Activated naive CD8-positive, alpha-beta T cell treated with anti-CD3 and anti-CD28 coated beads, Interleukin-2, amount 10 ng/mL, durations not matched to agents 7 days and 5 days (primary cell): ENCODE results near the gene PLA2R1. TPM values are rescaled to one million over a fixed set of nuclear protein-coding genes. Genes with fewer than 3 reads are reported as not detected.

ENCODE experiments used
- ATAC-seq: fragments of 150-1000 bp; cut with Tn5 transposase; one replicate; pipeline ENCODE4 v1.10.0; 2021; ENCODE audit warnings: low read depth, moderate library complexity
- POLR2A ChIA-PET: fragments of 350-600 bp; sonication (Branson Sonifier 250); formaldehyde crosslinking; loops from one replicate; lab custom pipeline; 2021; ENCODE audit warnings: antibody characterized with exemption; lab: Charles Lee
- DNase-seq: peaks from one replicate; pipeline ENCODE4 v3.0.0; 2021
- H3K27ac Mint-ChIP-seq: one replicate; pipeline ENCODE4 v1.8.0; 2022; ENCODE audit warnings: mild to moderate bottlenecking, mixed read lengths
- H3K27me3 Mint-ChIP-seq: one replicate; pipeline ENCODE4 v1.8.0; 2022; ENCODE audit warnings: mild to moderate bottlenecking, moderate library complexity, mixed read lengths
- H3K36me3 Mint-ChIP-seq: one replicate; pipeline ENCODE4 v1.8.0; 2021; ENCODE audit warnings: mild to moderate bottlenecking, mixed read lengths
- H3K4me1 Mint-ChIP-seq: one replicate; pipeline ENCODE4 v1.8.0; 2021; ENCODE audit warnings: mixed read lengths
- H3K4me3 Mint-ChIP-seq: one replicate; pipeline ENCODE4 v1.8.0; 2022; ENCODE audit warnings: mild to moderate bottlenecking, moderate library complexity, mixed read lengths
- H3K9me3 Mint-ChIP-seq: one replicate; pipeline ENCODE4 v1.8.0; 2021; ENCODE audit warnings: mixed read lengths
- total RNA-seq, 2 experiments: library from RNA; stranded (reverse); gene quantifications; one replicate each; pipeline ENCODE4 v1.2.3, GENCODE V29; 2021

Gene PLA2R1
- total RNA-seq, 2 experiments from 2014 or later, result not detected

DNA sequence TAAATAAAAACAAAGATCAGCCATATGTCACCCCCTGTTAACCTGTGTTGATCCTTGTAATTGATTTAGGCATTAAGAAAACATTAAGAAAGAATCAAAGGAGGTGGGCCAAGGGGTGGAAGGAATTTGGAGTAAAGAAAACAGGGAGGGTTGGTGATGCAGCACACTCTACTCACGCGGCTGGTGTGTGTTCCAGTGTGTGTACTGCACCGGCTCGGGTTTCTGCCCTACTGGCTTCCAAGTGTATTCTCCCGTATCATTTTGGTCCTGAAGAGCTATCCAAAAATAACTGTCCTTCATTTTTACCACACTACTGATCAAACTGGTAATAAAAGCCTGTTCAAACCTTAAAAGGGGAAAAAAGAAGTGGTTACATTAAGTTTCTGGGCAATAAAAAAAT, 56.9 kb downstream of the PLA2R1 start:
- POLR2A ChIA-PET, result no interaction called here
- H3K9me3 Mint-ChIP-seq, result no peaks in the 10 kb centered on the region
- H3K27ac Mint-ChIP-seq, result no peak overlapping the region
- H3K4me3 Mint-ChIP-seq, result no peak overlapping the region
- no peaks in the 10 kb centered on the region for H3K36me3 Mint-ChIP-seq
- no peaks in the 10 kb centered on the region for H3K4me1 Mint-ChIP-seq
- H3K27me3 Mint-ChIP-seq, result peaks cover 10% of the 10 kb centered on the region
- no peak for ATAC-seq
- DNase-seq, result no peak

DNA sequence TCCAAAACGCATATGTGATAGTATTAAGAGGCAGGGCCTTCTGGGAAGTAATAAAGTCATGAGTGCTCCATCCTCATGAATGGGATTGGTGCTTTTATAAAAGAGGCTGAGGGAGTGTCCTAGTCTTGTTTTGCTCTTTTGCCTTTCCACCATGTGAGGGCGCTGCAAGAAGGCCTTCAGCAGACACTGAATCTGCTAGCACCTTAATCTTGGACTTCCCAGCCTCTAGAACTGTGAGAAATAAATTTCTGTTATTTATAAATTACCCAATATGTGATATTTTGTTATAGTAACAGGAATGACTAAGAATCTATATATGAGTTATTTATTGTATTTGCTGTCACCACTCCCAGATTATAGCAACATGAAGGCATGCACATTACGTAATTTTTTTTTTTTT, 63.5 kb downstream of the PLA2R1 start:
- no peak overlapping the region for H3K4me3 Mint-ChIP-seq
- ATAC-seq (no peak), DNase-seq (no peak)
- H3K4me1 Mint-ChIP-seq, result no peaks in the 10 kb centered on the region
- H3K36me3 Mint-ChIP-seq, result no peaks in the 10 kb centered on the region
- peaks cover 22% of the 10 kb centered on the region for H3K27me3 Mint-ChIP-seq
- H3K27ac Mint-ChIP-seq, result no peak overlapping the region
- H3K9me3 Mint-ChIP-seq, result no peaks in the 10 kb centered on the region
- POLR2A ChIA-PET, result no interaction called here

DNA sequence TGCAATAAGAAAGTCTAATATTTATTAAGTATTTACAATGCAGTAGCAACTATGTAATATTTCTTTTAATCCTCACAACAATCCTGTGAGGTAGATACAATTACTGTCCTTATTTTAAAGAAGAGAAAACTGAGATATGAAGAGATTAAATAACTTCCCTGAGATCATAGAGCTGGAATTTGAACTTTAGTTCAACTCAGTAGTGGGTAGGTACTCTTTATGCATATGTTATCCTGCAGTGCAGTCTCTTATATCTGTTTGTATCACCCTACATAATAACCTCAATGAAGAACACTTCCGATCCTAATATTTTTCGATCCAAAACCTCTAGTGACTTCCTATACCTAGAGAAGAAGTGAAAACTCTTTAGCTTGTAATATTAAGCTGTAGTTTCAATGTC, 64.2 kb downstream of the PLA2R1 start:
- Mint-ChIP-seq H3K9me3 (no peaks in the 10 kb centered on the region), H3K4me3 (no peak overlapping the region), H3K4me1 (no peaks in the 10 kb centered on the region), H3K36me3 (no peaks in the 10 kb centered on the region), H3K27ac (no peak overlapping the region), H3K27me3 (peaks cover 25% of the 10 kb centered on the region)
- DNase-seq (no peak), ATAC-seq (no peak)
- POLR2A ChIA-PET, result no interaction called here

DNA sequence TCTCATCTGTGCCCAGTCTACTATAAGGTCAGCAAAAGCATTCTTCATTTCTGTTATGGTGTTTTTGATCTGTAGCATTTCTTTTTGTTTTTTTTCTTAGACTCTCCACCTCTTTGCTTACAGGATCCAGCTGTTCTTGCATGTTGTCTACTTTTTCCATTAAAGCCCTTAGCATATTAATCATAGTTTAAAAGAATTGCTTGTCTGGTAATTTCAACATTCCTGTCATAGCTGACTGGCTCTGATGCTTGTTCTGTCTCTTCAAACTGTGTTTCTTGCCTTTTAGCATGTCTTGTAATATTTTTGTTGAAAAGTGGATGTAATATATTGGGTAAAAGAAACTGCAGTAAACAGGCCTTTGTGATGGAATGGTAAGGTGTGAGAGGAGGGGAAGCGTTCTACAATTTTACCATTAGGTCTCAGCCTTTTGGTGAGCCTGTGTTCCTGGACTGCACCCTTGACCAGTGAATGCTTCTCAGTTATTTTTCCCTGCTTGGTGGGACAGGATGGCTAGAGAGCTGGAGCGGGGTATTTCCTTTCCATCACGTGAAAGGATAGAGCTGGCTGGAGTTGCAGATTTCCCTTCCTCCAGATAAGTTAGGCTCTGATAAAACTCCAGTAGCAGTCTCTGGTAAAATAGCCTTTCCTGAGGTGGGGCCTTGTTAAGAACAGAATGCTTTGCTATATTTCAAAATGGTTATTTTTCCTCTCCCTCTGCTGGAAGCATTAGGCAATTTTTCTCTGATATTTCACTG, 65.4 kb downstream of the PLA2R1 start:
- POLR2A ChIA-PET, result no interaction called here
- no peak for DNase-seq
- Mint-ChIP-seq H3K4me3 (no peak overlapping the region), H3K27me3 (peaks cover 28% of the 10 kb centered on the region), H3K27ac (no peak overlapping the region), H3K4me1 (no peaks in the 10 kb centered on the region), H3K36me3 (no peaks in the 10 kb centered on the region), H3K9me3 (no peaks in the 10 kb centered on the region)
- ATAC-seq, result no peak

DNA sequence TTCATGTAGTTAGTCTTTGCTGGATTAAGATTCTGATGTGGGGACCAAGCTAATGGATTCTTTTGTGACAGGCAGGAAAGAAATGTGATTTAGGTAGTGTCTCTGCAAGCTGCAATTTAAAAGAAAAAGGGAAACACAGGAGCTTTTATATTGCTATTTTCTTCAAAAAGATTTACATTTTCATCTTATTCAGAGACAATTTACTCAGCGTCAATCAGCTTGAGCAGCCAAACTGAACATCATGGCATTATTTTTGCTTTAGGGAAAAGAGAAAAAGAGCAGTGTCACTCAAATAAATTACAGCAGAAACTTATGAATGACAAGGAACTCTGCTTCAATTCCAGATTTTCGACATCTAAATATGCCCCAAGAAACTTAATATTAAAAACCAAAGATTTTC, 67.4 kb downstream of the PLA2R1 start:
- H3K4me1 Mint-ChIP-seq, result no peaks in the 10 kb centered on the region
- no peak for ATAC-seq
- no peak for DNase-seq
- H3K27ac Mint-ChIP-seq, result no peak overlapping the region
- no peaks in the 10 kb centered on the region for H3K9me3 Mint-ChIP-seq
- POLR2A ChIA-PET, result no interaction called here
- no peak overlapping the region for H3K4me3 Mint-ChIP-seq
- peaks cover 19% of the 10 kb centered on the region for H3K27me3 Mint-ChIP-seq
- no peaks in the 10 kb centered on the region for H3K36me3 Mint-ChIP-seq

DNA sequence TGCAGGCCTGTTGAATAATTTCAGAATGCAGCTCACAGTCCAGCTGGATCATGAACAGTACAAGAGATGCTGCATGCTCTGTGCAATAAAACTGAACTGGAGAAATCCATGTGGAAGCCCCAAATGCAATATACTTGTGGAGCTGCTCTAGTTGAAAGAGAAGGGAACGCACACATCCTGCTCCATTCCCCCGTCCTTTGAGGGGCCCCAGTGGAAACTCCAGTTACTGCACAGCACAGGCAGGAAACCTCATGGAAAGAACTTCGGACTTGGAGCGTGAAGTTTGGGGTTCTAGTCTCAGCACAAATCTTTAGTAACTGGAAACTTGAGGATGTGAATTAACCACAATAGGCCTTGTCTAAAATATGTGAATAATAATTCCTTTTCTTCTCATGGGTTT, 73.2 kb downstream of the PLA2R1 start:
- no peaks in the 10 kb centered on the region for H3K9me3 Mint-ChIP-seq
- POLR2A ChIA-PET, result no interaction called here
- H3K4me3 Mint-ChIP-seq, result no peak overlapping the region
- H3K27ac Mint-ChIP-seq, result no peak overlapping the region
- H3K36me3 Mint-ChIP-seq, result no peaks in the 10 kb centered on the region
- H3K27me3 Mint-ChIP-seq, result peaks cover 15% of the 10 kb centered on the region
- DNase-seq, result no peak
- no peak for ATAC-seq
- no peaks in the 10 kb centered on the region for H3K4me1 Mint-ChIP-seq

DNA sequence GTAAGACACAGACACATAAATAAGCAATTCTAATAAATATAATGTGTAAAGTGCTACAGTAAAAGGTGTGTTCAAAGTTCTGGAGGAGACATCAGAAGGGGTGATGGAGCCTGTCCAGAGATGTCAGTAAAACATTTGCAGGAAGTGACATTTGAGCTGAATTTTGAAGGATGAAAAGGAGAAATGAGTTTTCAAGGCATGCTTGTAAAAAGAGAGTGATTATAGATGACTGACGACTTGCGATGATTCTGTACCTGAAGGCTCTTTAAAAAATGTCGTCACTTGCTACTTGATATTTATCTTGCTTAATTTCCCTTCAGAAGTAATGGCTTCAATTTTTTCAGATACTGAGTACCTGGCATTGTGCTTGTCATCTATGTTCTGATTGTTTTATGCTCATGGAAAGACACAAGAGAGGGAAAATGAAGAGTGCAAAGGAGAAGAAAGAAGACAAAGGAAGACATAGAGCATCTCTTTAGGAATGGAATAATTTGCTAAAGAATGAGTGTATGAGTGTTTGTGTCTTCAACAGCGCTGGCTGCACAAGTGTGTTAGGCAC, 73.9 kb downstream of the PLA2R1 start:
- H3K27ac Mint-ChIP-seq, result no peak overlapping the region
- no peaks in the 10 kb centered on the region for H3K9me3 Mint-ChIP-seq
- peaks cover 14% of the 10 kb centered on the region for H3K27me3 Mint-ChIP-seq
- no peak for ATAC-seq
- no peaks in the 10 kb centered on the region for H3K4me1 Mint-ChIP-seq
- POLR2A ChIA-PET, result no interaction called here
- no peak for DNase-seq
- no peaks in the 10 kb centered on the region for H3K36me3 Mint-ChIP-seq
- H3K4me3 Mint-ChIP-seq, result no peak overlapping the region

DNA sequence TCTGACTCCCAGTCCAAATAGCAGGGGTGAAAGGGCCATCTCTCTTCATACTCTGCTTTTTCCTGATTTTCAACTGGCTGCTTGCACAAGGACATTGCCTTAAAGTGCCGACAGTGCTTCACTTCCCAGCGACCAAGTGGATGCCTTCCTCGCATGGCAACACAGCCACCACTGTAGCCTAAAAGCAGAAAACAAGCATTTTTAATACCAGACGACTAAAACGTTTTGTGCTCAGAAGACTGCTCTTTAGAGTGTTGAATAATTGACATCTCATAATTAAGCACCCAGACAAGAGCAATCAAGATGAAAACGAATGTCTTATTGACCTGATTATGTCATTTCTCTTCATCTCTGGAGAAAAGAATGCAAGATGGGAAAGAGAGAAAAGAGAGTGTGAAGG, 75.2 kb downstream of the PLA2R1 start:
- ATAC-seq (no peak), DNase-seq (no peak)
- Mint-ChIP-seq H3K27me3 (peaks cover 18% of the 10 kb centered on the region), H3K4me1 (no peaks in the 10 kb centered on the region), H3K9me3 (no peaks in the 10 kb centered on the region), H3K4me3 (no peak overlapping the region), H3K27ac (no peak overlapping the region), H3K36me3 (no peaks in the 10 kb centered on the region)
- POLR2A ChIA-PET, result no interaction called here

DNA sequence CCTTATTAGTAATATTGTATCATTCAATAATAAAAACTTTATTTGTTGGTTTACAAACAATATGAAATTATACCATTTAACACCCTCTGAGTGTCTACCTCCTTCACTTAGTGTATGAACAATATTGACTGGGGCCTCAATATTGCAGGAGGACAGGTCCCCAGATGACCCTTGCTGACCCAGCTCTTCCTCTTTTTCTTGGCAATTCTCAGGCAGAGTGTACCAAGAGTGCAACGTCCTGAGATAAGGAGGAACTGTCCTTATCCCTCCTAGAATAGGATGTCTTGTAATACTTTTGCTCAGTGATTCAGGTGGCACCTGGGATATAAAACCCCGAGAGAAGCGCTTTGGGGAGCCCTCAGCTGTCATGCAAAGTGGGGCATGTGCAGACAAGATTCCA, 76.8 kb downstream of the PLA2R1 start:
- H3K9me3 Mint-ChIP-seq, result no peaks in the 10 kb centered on the region
- H3K4me3 Mint-ChIP-seq, result no peak overlapping the region
- DNase-seq, result no peak
- no peaks in the 10 kb centered on the region for H3K36me3 Mint-ChIP-seq
- POLR2A ChIA-PET, result no interaction called here
- H3K27me3 Mint-ChIP-seq, result peaks cover 22% of the 10 kb centered on the region
- no peak overlapping the region for H3K27ac Mint-ChIP-seq
- no peaks in the 10 kb centered on the region for H3K4me1 Mint-ChIP-seq
- no peak for ATAC-seq

DNA sequence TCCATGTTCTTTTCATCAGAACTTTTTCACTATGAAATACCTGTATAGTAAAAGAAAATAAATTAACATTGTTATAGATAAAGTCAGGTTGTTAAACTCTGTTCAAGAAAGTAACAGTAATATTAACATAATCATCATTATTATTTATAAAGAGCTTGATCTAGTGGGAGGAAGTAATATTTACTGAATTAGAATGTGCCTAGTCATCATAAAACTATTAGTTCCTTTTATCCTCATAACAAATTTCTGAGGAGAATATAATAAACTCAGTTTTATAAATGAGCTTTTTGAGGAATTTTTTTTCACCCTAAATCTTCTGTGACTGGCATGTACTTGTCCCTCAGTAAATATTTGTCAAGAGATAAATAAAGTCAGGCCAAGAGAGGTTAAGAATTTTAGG, 78.4 kb downstream of the PLA2R1 start:
- H3K27me3 Mint-ChIP-seq, result peaks cover 32% of the 10 kb centered on the region
- no peak for DNase-seq
- no peak overlapping the region for H3K27ac Mint-ChIP-seq
- no peaks in the 10 kb centered on the region for H3K4me1 Mint-ChIP-seq
- no peaks in the 10 kb centered on the region for H3K9me3 Mint-ChIP-seq
- no peak overlapping the region for H3K4me3 Mint-ChIP-seq
- no peak for ATAC-seq
- POLR2A ChIA-PET, result no interaction called here
- H3K36me3 Mint-ChIP-seq, result no peaks in the 10 kb centered on the region

DNA sequence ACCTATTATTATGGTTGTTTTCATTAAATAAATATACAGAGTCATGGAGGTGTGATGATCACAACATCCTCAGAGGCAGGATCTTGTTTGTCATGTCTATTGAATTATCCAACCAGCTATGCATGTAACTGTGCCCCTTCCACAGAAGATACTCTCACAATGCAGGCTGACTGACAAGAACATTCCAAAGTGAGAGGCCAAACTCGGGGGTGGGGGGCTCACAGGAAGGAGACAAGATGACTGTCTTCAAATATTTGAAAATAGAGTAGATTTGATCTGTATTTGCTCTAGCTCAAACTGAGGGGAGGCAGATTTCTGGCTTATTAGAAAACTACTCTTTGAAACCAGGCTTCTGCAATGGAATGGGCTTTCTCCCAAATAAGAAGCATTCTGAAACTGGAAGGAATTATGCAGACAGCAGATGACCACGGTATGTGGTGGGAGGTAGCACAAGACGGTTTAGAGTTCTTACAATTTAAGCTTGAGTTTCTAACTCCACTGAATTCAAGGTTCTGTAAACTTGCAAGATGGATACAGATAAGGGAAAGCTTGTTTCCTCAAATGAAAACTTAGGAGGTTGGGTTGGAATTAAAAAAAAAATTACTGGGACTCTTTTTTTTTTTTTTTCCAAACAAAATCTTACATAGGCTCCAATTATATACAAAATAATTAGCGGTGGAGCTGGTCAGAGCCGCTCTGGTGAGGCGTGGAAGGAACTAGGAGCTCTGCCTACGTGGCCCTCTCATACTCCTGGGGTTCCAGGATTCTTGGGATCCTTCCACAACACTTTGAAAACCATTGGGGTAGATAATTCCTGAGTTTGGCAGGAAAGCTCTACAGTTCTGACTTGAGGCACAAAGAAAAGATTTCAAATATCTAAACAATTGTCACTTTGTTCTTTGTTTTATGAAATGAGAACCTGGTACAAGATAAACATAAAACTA, 79.3 kb downstream of the PLA2R1 start:
- DNase-seq, result no peak
- Mint-ChIP-seq H3K9me3 (no peaks in the 10 kb centered on the region), H3K4me3 (no peak overlapping the region), H3K27me3 (peaks cover 39% of the 10 kb centered on the region), H3K36me3 (no peaks in the 10 kb centered on the region), H3K4me1 (no peaks in the 10 kb centered on the region), H3K27ac (no peak overlapping the region)
- POLR2A ChIA-PET, result no interaction called here
- ATAC-seq, result no peak

DNA sequence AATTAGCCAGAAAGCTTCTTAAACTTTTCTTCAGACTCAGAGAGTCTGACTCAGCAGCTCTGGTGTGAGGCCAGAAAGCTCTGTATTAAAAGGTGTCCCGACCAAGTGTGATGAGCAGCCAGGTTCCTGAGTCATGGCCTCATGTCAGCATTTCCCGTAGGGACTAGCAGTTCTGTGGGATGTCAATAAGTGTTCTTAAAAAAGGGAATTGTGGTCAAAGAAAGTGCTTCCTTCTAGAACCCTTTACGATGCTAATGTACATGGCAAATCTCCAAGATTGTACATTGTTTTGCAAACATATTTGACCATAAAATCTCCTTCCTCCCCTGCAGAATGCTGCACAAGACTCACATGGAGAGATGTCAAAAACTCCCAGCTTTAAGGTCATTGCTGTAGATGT, 80.1 kb downstream of the PLA2R1 start:
- no peaks in the 10 kb centered on the region for H3K36me3 Mint-ChIP-seq
- no peaks in the 10 kb centered on the region for H3K4me1 Mint-ChIP-seq
- no peak overlapping the region for H3K27ac Mint-ChIP-seq
- no peak for DNase-seq
- POLR2A ChIA-PET, result no interaction called here
- no peak overlapping the region for H3K4me3 Mint-ChIP-seq
- H3K9me3 Mint-ChIP-seq, result no peaks in the 10 kb centered on the region
- ATAC-seq, result no peak
- H3K27me3 Mint-ChIP-seq, result peaks cover 41% of the 10 kb centered on the region

DNA sequence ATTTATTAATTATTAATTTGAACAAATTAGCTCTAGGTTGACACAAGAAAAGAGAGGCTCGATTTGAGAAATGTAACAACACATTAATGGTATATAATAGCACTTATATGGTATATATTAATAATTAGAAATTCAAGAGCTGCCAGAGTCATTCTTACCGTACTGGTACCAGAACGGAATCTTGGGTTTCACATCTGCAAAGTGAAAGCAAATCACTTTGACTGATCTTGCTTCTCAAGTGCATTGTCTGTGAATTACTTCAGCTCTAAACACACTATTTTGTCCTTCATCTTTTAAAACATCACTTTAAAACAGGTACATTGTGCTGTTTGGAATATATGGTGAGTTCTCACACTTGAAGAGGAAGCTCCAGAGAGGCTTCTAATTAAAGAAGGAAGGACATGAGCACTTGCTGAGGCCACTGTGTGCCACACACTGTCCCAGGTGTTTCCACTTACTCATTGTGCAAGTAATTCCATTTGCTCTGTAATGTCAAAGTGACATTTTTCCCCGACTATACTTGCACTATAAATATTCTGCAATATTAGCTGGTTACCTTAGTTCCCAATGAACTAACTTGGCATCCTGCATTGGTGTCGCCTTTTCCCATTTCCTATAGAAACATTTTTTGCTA, 85.8 kb downstream of the PLA2R1 start:
- Mint-ChIP-seq H3K9me3 (no peaks in the 10 kb centered on the region), H3K4me3 (no peak overlapping the region), H3K27me3 (peaks cover 34% of the 10 kb centered on the region), H3K27ac (no peak overlapping the region), H3K36me3 (no peaks in the 10 kb centered on the region), H3K4me1 (no peaks in the 10 kb centered on the region)
- ATAC-seq (no peak), DNase-seq (no peak)
- POLR2A ChIA-PET, result no interaction called here
